CD14-positive monocyte (primary cell): ENCODE results near the gene BICD1. TPM values are rescaled to one million over a fixed set of nuclear protein-coding genes. Genes with fewer than 3 reads are reported as not detected.

ENCODE experiments used
- DNase-seq, 3 donors: peaks; one replicate each; pipeline ENCODE4 v3.0.0-alpha.2; 2011 to 2022
- H2AFZ ChIP-seq: 2 replicates; pipeline ENCODE4 v1.6.0; 2012; ENCODE audit warnings: mild to moderate bottlenecking, low read depth, low read length, inconsistent platforms; ENCODE audit not compliant: insufficient read depth, poor library complexity, severe bottlenecking
- H3K27ac ChIP-seq, 2 donors: 1 replicate in 1 of 2; 2 replicates in 1 of 2; pipeline ENCODE4 v1.5.1; 2012 to 2013; ENCODE audit warnings: low read length in 2 of 2, control low read depth in 1 of 2, inconsistent platforms in 1 of 2, low read depth in 1 of 2, mild to moderate bottlenecking in 1 of 2
- H3K27me3 ChIP-seq, 2 donors: one replicate each; pipeline versions ENCODE4 v1.6.0 to v1.6.1; 2011 to 2013; ENCODE audit warnings: low read length in 2 of 2; ENCODE audit not compliant: control insufficient read depth in 2 of 2, insufficient read depth in 2 of 2
- H3K36me3 ChIP-seq, 2 donors: replicated peaks in 1 of 2; 1 replicate in 1 of 2; 2 replicates in 1 of 2; pipeline versions ENCODE4 v1.5.1 to v1.6.1; 2012 to 2013; ENCODE audit warnings: low read length in 2 of 2, control low read depth in 1 of 2, inconsistent platforms in 1 of 2, mild to moderate bottlenecking in 1 of 2; ENCODE audit not compliant: insufficient read depth in 2 of 2, control insufficient read depth in 1 of 2
- H3K4me1 ChIP-seq, 2 donors: 1 replicate in 1 of 2; 2 replicates in 1 of 2; pipeline versions ENCODE4 v1.5.1 to v1.6.1; 2012 to 2013; ENCODE audit warnings: low read length in 2 of 2, control low read depth in 1 of 2, inconsistent platforms in 1 of 2, mild to moderate bottlenecking in 1 of 2, moderate library complexity in 1 of 2; ENCODE audit not compliant: insufficient read depth in 2 of 2, control insufficient read depth in 1 of 2
- H3K4me2 ChIP-seq: replicated peaks from 2 replicates; pipeline ENCODE3; 2012; ENCODE audit warnings: low read length, moderate library complexity, mild to moderate bottlenecking; ENCODE audit not compliant: poor library complexity, severe bottlenecking; ENCODE audit errors: extremely low read depth
- H3K4me3 ChIP-seq, 3 experiments: fragments of 200-600 bp in 1 of 3; sonication (generic) in 1 of 3; replicated peaks in 1 of 3; 1 replicate in 2 of 3; 2 replicates in 1 of 3; pipeline ENCODE4 v1.5.1; 2011 to 2013; ENCODE audit warnings: low read length in 3 of 3, mild to moderate bottlenecking in 3 of 3, control low read depth in 2 of 3, low read depth in 2 of 3, inconsistent platforms in 1 of 3, moderate library complexity in 1 of 3
- H3K79me2 ChIP-seq: 2 replicates; pipeline ENCODE4 v1.6.0; 2012; ENCODE audit warnings: mild to moderate bottlenecking, control low read depth, inconsistent platforms, low read length, moderate library complexity; ENCODE audit not compliant: insufficient read depth
- H3K9ac ChIP-seq: 2 replicates; pipeline ENCODE4 v1.6.0; 2017; ENCODE audit warnings: low read length, mild to moderate bottlenecking; ENCODE audit not compliant: insufficient read depth, poor library complexity, severe bottlenecking
- H3K9me3 ChIP-seq, 2 donors: replicated peaks in 1 of 2; 1 replicate in 1 of 2; 2 replicates in 1 of 2; pipeline versions ENCODE4 v1.5.1 to v1.6.1; 2012 to 2013; ENCODE audit warnings: low read length in 2 of 2, control low read depth in 1 of 2; ENCODE audit not compliant: control insufficient read depth in 1 of 2, insufficient read depth in 1 of 2
- H4K20me1 ChIP-seq: 2 replicates; pipeline ENCODE4 v1.6.0; 2012; ENCODE audit warnings: mild to moderate bottlenecking, low read length, control low read depth, moderate library complexity; ENCODE audit not compliant: insufficient read depth
- H3K27ac Mint-ChIP-seq, 7 donors: one replicate each; pipeline ENCODE4 v1.8.0; 2020; ENCODE audit warnings: mild to moderate bottlenecking in 7 of 7, mixed read lengths in 7 of 7, moderate library complexity in 6 of 7, inconsistent platforms in 2 of 7
- H3K27me3 Mint-ChIP-seq, 3 donors: one replicate each; pipeline ENCODE4 v1.8.0; 2021 to 2022; ENCODE audit warnings: low read depth in 3 of 3, mild to moderate bottlenecking in 3 of 3, mixed read lengths in 3 of 3, moderate library complexity in 3 of 3, inconsistent platforms in 1 of 3
- H3K36me3 Mint-ChIP-seq, 2 donors: one replicate each; pipeline ENCODE4 v1.8.0; 2020; ENCODE audit warnings: mixed read lengths in 2 of 2, inconsistent platforms in 1 of 2, mild to moderate bottlenecking in 1 of 2
- H3K4me1 Mint-ChIP-seq: one replicate; pipeline ENCODE4 v1.8.0; 2020; ENCODE audit warnings: mild to moderate bottlenecking, mixed read lengths
- H3K4me3 Mint-ChIP-seq, 2 donors: one replicate each; pipeline ENCODE4 v1.8.0; 2020; ENCODE audit warnings: mild to moderate bottlenecking in 2 of 2, mixed read lengths in 2 of 2, moderate library complexity in 1 of 2
- H3K9me3 Mint-ChIP-seq, 7 donors: one replicate each; pipeline ENCODE4 v1.8.0; 2020 to 2022; ENCODE audit warnings: mixed read lengths in 7 of 7, mild to moderate bottlenecking in 6 of 7, moderate library complexity in 6 of 7, inconsistent platforms in 2 of 7
- CTCF ChIP-seq: fragments of 200-600 bp; IDR thresholded peaks from one replicate; pipeline ENCODE4 v1.8.0; 2022; ENCODE audit warnings: antibody characterized with exemption, mild to moderate bottlenecking
- WGBS: methylation state at CpG from one replicate; pipeline ENCODE4 v1.1.5; 2013; ENCODE audit warnings: missing lambda C conversion rate; ENCODE audit not compliant: insufficient coverage; 5-methylcytosine and 5-hydroxymethylcytosine counted together
- intact Hi-C, 2 donors: fragments of 100-400 bp; cut with micrococcal nuclease; formaldehyde crosslinking; loops; one replicate each; pipeline versions ENCODE4 v1.15.0 to v1.15.1; 2023
- polyA plus RNA-seq, 3 donors: library from polyadenylated mRNA; depleted of rRNA in 1 of 3; unstranded in 2 of 3; stranded (reverse) in 1 of 3; fragments of 300-500 nt in 2 of 3; fragments of >200 nt in 1 of 3; fragmentation: Illumina TruSeq in 2 of 3; gene quantifications; 1 replicate in 2 of 3; 2 replicates in 1 of 3; pipeline ENCODE4 v1.2.3, GENCODE V29; 2012 to 2021

Gene BICD1
- polyA plus RNA-seq, 3 donors: 0.55 to 2.1 (median 1.6) TPM

DNA sequence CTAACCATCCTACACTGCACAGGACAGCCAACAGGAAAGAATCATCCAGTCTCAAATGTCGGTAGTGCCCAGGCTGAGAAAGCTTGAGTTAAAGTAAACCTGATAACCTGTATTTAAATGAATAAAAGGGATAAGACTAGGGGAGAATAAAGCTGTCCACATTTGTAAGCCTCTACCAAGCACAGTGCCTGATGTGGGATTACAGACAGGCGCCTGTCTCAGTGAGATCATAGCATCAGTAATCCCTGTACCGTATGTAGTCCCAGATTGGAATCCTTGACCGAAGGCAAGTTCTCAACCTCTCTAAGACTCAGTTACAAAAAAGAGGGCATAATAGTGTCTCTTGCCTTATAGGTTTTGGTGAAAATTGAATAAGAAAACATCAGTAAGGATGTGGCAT lies 59.9 kb downstream of the BICD1 start:
- H3K27ac ChIP-seq: no peak overlapping the region
- peaks cover 7 to 26% (median 13%) of the 10 kb centered on the region in 7 donors for H3K9me3 Mint-ChIP-seq
- no peak for DNase-seq
- no peak overlapping the region for H3K4me2 ChIP-seq
- H3K27me3 Mint-ChIP-seq: peaks cover 0 to 1% (median 0%) of the 10 kb centered on the region in 3 donors
- no peaks in the 10 kb centered on the region for H3K4me1 Mint-ChIP-seq
- H3K9me3 ChIP-seq: peaks cover 7 to 21% of the 10 kb centered on the region in 2 donors
- no peak overlapping the region for H3K4me3 Mint-ChIP-seq
- H2AFZ ChIP-seq: no peak overlapping the region
- no peaks in the 10 kb centered on the region for H3K36me3 ChIP-seq
- no peak for TF ChIP-seq CTCF
- H3K4me3 ChIP-seq: no peak overlapping the region
- no peaks in the 10 kb centered on the region for H4K20me1 ChIP-seq
- H3K4me1 ChIP-seq: no peaks in the 10 kb centered on the region
- H3K79me2 ChIP-seq: no peaks in the 10 kb centered on the region
- no peaks in the 10 kb centered on the region for H3K27me3 ChIP-seq
- WGBS: no CpG with 5 or more reads among the region's 4 CpGs
- H3K27ac Mint-ChIP-seq: no peak overlapping the region
- H3K9ac ChIP-seq: no peak overlapping the region
- peaks cover 0 to 7% of the 10 kb centered on the region in 2 donors for H3K36me3 Mint-ChIP-seq
- intact Hi-C loops: no loop called here

- no peak overlapping the region for H3K4me3 ChIP-seq
- peaks cover 0 to 2% of the 10 kb centered on the region in 2 donors for H3K36me3 Mint-ChIP-seq
- H3K4me1 ChIP-seq: no peaks in the 10 kb centered on the region
- WGBS: 100% methylated on average over 2 of the region's 6 CpGs
- no peak overlapping the region for H3K4me3 Mint-ChIP-seq
- H3K36me3 ChIP-seq: no peaks in the 10 kb centered on the region
- peaks cover under 1 to 12% (median 5%) of the 10 kb centered on the region in 7 donors for H3K9me3 Mint-ChIP-seq
- no peak overlapping the region for H3K9ac ChIP-seq
- H3K4me2 ChIP-seq: no peak overlapping the region
- peak overlapping the region in 1 of 7 donors; percentile 37 for H3K27ac Mint-ChIP-seq
- peaks cover 7 to 12% of the 10 kb centered on the region in 2 donors for H3K9me3 ChIP-seq
- intact Hi-C loops: no loop called here
- H3K27ac ChIP-seq: no peak overlapping the region
- TF ChIP-seq CTCF: no peak
- H4K20me1 ChIP-seq: no peaks in the 10 kb centered on the region
- no peaks in the 10 kb centered on the region for H3K79me2 ChIP-seq
- H3K27me3 Mint-ChIP-seq: peaks cover 0 to 1% (median 0%) of the 10 kb centered on the region in 3 donors
- H3K4me1 Mint-ChIP-seq: no peaks in the 10 kb centered on the region
- DNase-seq: no peak
- H2AFZ ChIP-seq: no peak overlapping the region
- no peaks in the 10 kb centered on the region for H3K27me3 ChIP-seq
Measured at GRCh38 chr12:32170437-32170998, 63.9 kb downstream of the BICD1 start.
